K562 (cell line): ENCODE data around the gene ASIC3. TPM values are rescaled to one million over a fixed set of nuclear protein-coding genes. Genes with fewer than 3 reads are reported as not detected.

Source experiments
- BMI1 ChIP-seq: fragments of 150-350 bp; IDR thresholded peaks from 2 replicates; pipeline ENCODE4 v1.6.1; 2014; ENCODE audit warnings: low read length
- CBX3 ChIP-seq, 2 experiments: IDR thresholded peaks; 1 replicate in 1 of 2; 2 replicates in 1 of 2; pipeline ENCODE4 v1.6.1; 2012; ENCODE audit warnings: inconsistent platforms in 2 of 2, low read length in 2 of 2, borderline replicate concordance in 1 of 2, control low read depth in 1 of 2
- ETV1 ChIP-seq: fragments of 450-650 bp; conservative IDR thresholded peaks from 2 replicates; pipeline ENCODE4 v1.6.1; 2016; ENCODE audit warnings: missing genetic modification characterization, control low read depth, low read depth, missing compliant biosample characterization
- HMG20A ChIP-seq: fragments of 450-650 bp; formaldehyde crosslinking; conservative IDR thresholded peaks from 2 replicates; pipeline ENCODE4 v1.4.0; 2020; ENCODE audit warnings: mild to moderate bottlenecking, mixed read lengths
- HMG20B ChIP-seq: fragments of 250-450 bp; sonication (Bioruptor Pico); IDR thresholded peaks from 2 replicates; pipeline ENCODE4 v1.5.0; 2021; ENCODE audit warnings: mild to moderate bottlenecking
- HNRNPL ChIP-seq: fragments of 200-400 bp; formaldehyde crosslinking; IDR thresholded peaks from 2 replicates; pipeline ENCODE4 v1.6.1; 2017; ENCODE audit warnings: low read depth, mild to moderate bottlenecking, low read length
- SNIP1 ChIP-seq: fragments of 450-650 bp; IDR thresholded peaks from 2 replicates; pipeline ENCODE4 v1.7.1; 2017; ENCODE audit warnings: low read depth, mild to moderate bottlenecking
- SRSF3 ChIP-seq: fragments of 200-400 bp; formaldehyde crosslinking; IDR thresholded peaks from 2 replicates; pipeline ENCODE4 v1.6.1; 2016; ENCODE audit warnings: mild to moderate bottlenecking, low read length, moderate library complexity; ENCODE audit not compliant: insufficient read depth
- U2AF1 ChIP-seq: fragments of 200-400 bp; formaldehyde crosslinking; optimal IDR thresholded peaks from 2 replicates; pipeline ENCODE3; 2017; ENCODE audit warnings: mild to moderate bottlenecking, low read depth, low read length, moderate library complexity
- YBX1 ChIP-seq: fragments of 450-650 bp; IDR thresholded peaks from 2 replicates; pipeline ENCODE4 v1.7.1; 2016; ENCODE audit warnings: mild to moderate bottlenecking
- ZNF347 ChIP-seq: fragments of 450-650 bp; formaldehyde crosslinking; IDR thresholded peaks from 2 replicates; pipeline ENCODE4 v1.4.0; 2020; ENCODE audit warnings: low read depth, mild to moderate bottlenecking, moderate library complexity
- ZNF551 ChIP-seq: fragments of 250-450 bp; sonication (Bioruptor Pico); IDR thresholded peaks from 2 replicates; pipeline ENCODE4 v1.5.0; 2021; ENCODE audit warnings: mild to moderate bottlenecking, moderate library complexity
- ZNF75A ChIP-seq: fragments of 450-650 bp; formaldehyde crosslinking; IDR thresholded peaks from 2 replicates; pipeline ENCODE4 v1.4.0; 2020; ENCODE audit warnings: mild to moderate bottlenecking
- polyA plus RNA-seq, 8 experiments: library from polyadenylated mRNA; depleted of rRNA in 4 of 8; stranded (reverse) in 5 of 8; unstranded in 3 of 8; fragments of >200 nt; fragmentation: Nextera tagmentation in 2 of 8; fragmentation: Illumina TruSeq in 1 of 8; extraction: Ambion mirVana in 2 of 8; extraction: Trizol in 1 of 8; gene quantifications; 2 replicates each; pipeline versions ENCODE4 v1.2.1 to v1.2.3, GENCODE V29; 2011 to 2014; ENCODE audit warnings: inconsistent platforms in 1 of 8, missing spikeins in 1 of 8
- total RNA-seq, 7 experiments: library from RNA; depleted of rRNA in 6 of 7; stranded (reverse); fragments of >200 nt in 6 of 7; fragmentation: Illumina TruSeq in 2 of 7; extraction: Trizol in 2 of 7; gene quantifications; 2 replicates each; pipeline versions ENCODE4 v1.2.1 to v1.2.3, GENCODE V29; 2011 to 2021; ENCODE audit warnings: low replicate concordance in 1 of 7
- TF ChIP-seq, protein P1 (sequence below): sonication (generic); formaldehyde crosslinking; IDR thresholded peaks from 2 replicates; pipeline ENCODE4 v1.5.0; 2020; ENCODE audit warnings: missing genetic modification reagents
- TF ChIP-seq, protein P2 (sequence below): fragments of 250-450 bp; sonication (Bioruptor Pico); IDR thresholded peaks from 2 replicates; pipeline ENCODE4 v1.5.0; 2021
- TF ChIP-seq, protein P3 (sequence below): sonication (generic); formaldehyde crosslinking; IDR thresholded peaks from 2 replicates; pipeline ENCODE4 v1.8.1; 2023; ENCODE audit warnings: mild to moderate bottlenecking, missing genetic modification reagents
- TF ChIP-seq, protein P4 (sequence below): sonication (generic); formaldehyde crosslinking; IDR thresholded peaks from 2 replicates; pipeline ENCODE4 v1.8.1; 2023; ENCODE audit warnings: missing genetic modification reagents, mild to moderate bottlenecking, borderline replicate concordance
- TF ChIP-seq, protein P5 (sequence below): fragments of 450-650 bp; conservative IDR thresholded peaks from 2 replicates; pipeline ENCODE4 v1.6.1; 2016; ENCODE audit warnings: missing genetic modification characterization, low read depth, mild to moderate bottlenecking, missing compliant biosample characterization, moderate library complexity

ASIC3 gene
- total and polyA plus RNA-seq, 9 of the 15 experiments (the other 6 are each of a cell fraction or from before 2014, with no cell fraction given): 0.11 to 5.0 (median 0.87) TPM

DNA sequence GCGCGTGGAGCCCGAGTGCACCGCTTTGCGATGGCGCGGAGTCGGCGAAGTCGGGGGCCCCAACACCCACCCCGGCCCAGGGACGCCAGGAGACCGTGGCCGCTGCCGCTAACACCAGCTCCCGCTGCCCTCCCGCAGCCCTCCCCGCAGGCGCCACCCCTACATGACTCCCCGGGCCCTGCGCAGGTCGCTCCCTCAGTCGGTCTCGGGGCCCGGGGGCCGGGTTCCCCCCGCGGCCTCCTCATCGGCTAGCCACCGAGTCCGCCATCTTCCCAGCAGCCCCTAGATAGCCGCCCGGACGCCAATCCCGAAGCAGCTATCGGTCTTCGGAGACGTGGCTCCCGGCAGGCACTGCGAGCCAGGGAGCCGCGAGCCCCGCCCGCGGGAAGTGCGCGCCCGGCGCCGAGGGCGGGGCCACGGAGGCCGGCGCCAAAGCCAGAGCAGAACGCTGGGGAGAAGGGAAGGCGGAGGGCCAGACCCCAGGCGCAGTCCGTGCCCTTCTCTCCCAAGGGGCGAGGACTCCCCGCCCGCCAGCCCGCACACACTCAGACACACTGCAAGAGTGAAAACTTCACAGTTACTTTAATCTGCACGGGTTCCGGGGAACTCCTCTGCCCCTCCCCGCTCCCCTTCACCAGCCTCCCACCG is 32.3 kb downstream of the ASIC3 start, which contains the start of gene FASTK (continued):
- no peak for TF ChIP-seq ZNF551 (CRISPR knock-in tag)
- no peak for TF ChIP-seq HMG20A (CRISPR knock-in tag)
- TF ChIP-seq BMI1: 0 out of 2 replicates have a peak, but pooled peaks have one; percentile 19
- TF ChIP-seq, protein P1, sequence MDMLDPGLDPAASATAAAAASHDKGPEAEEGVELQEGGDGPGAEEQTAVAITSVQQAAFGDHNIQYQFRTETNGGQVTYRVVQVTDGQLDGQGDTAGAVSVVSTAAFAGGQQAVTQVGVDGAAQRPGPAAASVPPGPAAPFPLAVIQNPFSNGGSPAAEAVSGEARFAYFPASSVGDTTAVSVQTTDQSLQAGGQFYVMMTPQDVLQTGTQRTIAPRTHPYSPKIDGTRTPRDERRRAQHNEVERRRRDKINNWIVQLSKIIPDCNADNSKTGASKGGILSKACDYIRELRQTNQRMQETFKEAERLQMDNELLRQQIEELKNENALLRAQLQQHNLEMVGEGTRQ (CRISPR knock-in tag): no peak
- TF ChIP-seq, protein P2, sequence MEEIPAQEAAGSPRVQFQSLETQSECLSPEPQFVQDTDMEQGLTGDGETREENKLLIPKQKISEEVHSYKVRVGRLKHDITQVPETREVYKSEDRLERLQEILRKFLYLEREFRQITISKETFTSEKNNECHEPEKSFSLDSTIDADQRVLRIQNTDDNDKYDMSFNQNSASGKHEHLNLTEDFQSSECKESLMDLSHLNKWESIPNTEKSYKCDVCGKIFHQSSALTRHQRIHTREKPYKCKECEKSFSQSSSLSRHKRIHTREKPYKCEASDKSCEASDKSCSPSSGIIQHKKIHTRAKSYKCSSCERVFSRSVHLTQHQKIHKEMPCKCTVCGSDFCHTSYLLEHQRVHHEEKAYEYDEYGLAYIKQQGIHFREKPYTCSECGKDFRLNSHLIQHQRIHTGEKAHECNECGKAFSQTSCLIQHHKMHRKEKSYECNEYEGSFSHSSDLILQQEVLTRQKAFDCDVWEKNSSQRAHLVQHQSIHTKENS (CRISPR knock-in tag): no peak
- TF ChIP-seq CBX3 (IDR thresholded peaks at IDR 0.05; ENCODE audit: borderline replicate concordance in 1 of 2, low read length in 2 of 2): peak in 1 of 2 experiments; percentile 28; a peak in 1 of 3 replicates
- no peak for TF ChIP-seq ZNF347 (CRISPR knock-in tag)
- TF ChIP-seq, protein P3, sequence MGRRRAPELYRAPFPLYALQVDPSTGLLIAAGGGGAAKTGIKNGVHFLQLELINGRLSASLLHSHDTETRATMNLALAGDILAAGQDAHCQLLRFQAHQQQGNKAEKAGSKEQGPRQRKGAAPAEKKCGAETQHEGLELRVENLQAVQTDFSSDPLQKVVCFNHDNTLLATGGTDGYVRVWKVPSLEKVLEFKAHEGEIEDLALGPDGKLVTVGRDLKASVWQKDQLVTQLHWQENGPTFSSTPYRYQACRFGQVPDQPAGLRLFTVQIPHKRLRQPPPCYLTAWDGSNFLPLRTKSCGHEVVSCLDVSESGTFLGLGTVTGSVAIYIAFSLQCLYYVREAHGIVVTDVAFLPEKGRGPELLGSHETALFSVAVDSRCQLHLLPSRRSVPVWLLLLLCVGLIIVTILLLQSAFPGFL (CRISPR knock-in tag): no peak
- TF ChIP-seq, protein P4, sequence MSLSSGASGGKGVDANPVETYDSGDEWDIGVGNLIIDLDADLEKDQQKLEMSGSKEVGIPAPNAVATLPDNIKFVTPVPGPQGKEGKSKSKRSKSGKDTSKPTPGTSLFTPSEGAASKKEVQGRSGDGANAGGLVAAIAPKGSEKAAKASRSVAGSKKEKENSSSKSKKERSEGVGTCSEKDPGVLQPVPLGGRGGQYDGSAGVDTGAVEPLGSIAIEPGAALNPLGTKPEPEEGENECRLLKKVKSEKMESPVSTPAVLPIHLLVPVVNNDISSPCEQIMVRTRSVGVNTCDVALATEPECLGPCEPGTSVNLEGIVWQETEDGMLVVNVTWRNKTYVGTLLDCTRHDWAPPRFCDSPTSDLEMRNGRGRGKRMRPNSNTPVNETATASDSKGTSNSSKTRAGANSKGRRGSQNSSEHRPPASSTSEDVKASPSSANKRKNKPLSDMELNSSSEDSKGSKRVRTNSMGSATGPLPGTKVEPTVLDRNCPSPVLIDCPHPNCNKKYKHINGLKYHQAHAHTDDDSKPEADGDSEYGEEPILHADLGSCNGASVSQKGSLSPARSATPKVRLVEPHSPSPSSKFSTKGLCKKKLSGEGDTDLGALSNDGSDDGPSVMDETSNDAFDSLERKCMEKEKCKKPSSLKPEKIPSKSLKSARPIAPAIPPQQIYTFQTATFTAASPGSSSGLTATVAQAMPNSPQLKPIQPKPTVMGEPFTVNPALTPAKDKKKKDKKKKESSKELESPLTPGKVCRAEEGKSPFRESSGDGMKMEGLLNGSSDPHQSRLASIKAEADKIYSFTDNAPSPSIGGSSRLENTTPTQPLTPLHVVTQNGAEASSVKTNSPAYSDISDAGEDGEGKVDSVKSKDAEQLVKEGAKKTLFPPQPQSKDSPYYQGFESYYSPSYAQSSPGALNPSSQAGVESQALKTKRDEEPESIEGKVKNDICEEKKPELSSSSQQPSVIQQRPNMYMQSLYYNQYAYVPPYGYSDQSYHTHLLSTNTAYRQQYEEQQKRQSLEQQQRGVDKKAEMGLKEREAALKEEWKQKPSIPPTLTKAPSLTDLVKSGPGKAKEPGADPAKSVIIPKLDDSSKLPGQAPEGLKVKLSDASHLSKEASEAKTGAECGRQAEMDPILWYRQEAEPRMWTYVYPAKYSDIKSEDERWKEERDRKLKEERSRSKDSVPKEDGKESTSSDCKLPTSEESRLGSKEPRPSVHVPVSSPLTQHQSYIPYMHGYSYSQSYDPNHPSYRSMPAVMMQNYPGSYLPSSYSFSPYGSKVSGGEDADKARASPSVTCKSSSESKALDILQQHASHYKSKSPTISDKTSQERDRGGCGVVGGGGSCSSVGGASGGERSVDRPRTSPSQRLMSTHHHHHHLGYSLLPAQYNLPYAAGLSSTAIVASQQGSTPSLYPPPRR (CRISPR knock-in tag): peak; percentile 47; the same call in 1 of the 2 replicates
- TF ChIP-seq U2AF1: peak; percentile 84
- TF ChIP-seq YBX1: no peak
- TF ChIP-seq HNRNPL: no peak; the same call in 1 of the 2 replicates
- TF ChIP-seq HMG20B (CRISPR knock-in tag): no peak
- TF ChIP-seq SRSF3: no peak
- peak; percentile 4; the same call in 1 of the 2 replicates for TF ChIP-seq ZNF75A (CRISPR knock-in tag)
- no peak for TF ChIP-seq SNIP1
- TF ChIP-seq ETV1 (tag): no peak
- TF ChIP-seq, protein P5, sequence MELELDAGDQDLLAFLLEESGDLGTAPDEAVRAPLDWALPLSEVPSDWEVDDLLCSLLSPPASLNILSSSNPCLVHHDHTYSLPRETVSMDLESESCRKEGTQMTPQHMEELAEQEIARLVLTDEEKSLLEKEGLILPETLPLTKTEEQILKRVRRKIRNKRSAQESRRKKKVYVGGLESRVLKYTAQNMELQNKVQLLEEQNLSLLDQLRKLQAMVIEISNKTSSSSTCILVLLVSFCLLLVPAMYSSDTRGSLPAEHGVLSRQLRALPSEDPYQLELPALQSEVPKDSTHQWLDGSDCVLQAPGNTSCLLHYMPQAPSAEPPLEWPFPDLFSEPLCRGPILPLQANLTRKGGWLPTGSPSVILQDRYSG (tag): peak; percentile 81; the same call in 1 of the 2 replicates
